Fibroblast of the aortic adventitia (primary cell): ENCODE measurements around the gene SPAG9. TPM values are rescaled to one million over a fixed set of nuclear protein-coding genes. Genes with fewer than 3 reads are reported as not detected.
A peak's percentile ranks its signal among the peaks of the same experiment; 100 is the strongest.

Source experiments
- DNase-seq: peaks from one replicate; pipeline ENCODE4 v3.0.0-alpha.2; 2010; ENCODE audit warnings: low read depth
- H3K4me3 ChIP-seq: 2 replicates; pipeline ENCODE4 v1.5.1; 2011; ENCODE audit warnings: low read depth, mild to moderate bottlenecking, control low read depth, low read length, moderate library complexity
- CTCF ChIP-seq: IDR thresholded peaks from 2 replicates; pipeline ENCODE4 v1.5.1; 2011; ENCODE audit warnings: mild to moderate bottlenecking, low read length, control low read depth, inconsistent platforms; ENCODE audit not compliant: insufficient read depth
- total RNA-seq: library from RNA; depleted of rRNA; stranded (reverse); fragments of >200 nt; gene quantifications from 2 replicates; pipeline ENCODE4 v1.2.3, GENCODE V29; 2012; ENCODE audit warnings: low replicate concordance

The SPAG9 gene
- total RNA-seq, 1 donor, result 135 TPM

GRCh38 chr17:51164911-51165679 is 44.4 kb upstream of the SPAG9 start:
- TF ChIP-seq CTCF, result no peak
- no peak for DNase-seq
- no peak overlapping the region for H3K4me3 ChIP-seq

GRCh38 chr17:51161541-51161940 is 40.9 kb upstream of the SPAG9 start:
- H3K4me3 ChIP-seq, result no peak overlapping the region
- no peak for DNase-seq
- TF ChIP-seq CTCF, result no peak

GRCh38 chr17:51159604-51160003 is 38.9 kb upstream of the SPAG9 start:
- no peak for TF ChIP-seq CTCF
- DNase-seq, result no peak
- no peak overlapping the region for H3K4me3 ChIP-seq

- no peak for TF ChIP-seq CTCF
- no peak for DNase-seq
- no peak overlapping the region for H3K4me3 ChIP-seq
Observed at GRCh38 chr17:51155416-51155815, 34.7 kb upstream of the SPAG9 start.

- DNase-seq, result no peak
- no peak for TF ChIP-seq CTCF
- peak overlapping the region; percentile 91 for H3K4me3 ChIP-seq
Observed at GRCh38 chr17:51154176-51154575, 33.5 kb upstream of the SPAG9 start.

GRCh38 chr17:51153210-51154072 is 32.8 kb upstream of the SPAG9 start, which contains the start of gene NME1:
Gene NME1, plus strand, starts transcription at chr17:51153559. Its CDS starts 2,096 bp downstream, at chr17:51155655.
- peak; percentile 100 for DNase-seq

More at GRCh38 chr17:51153210-51154072, 32.8 kb upstream of the SPAG9 start, which contains the start of gene NME1:
- H3K4me3 ChIP-seq, result peak within 1 kb of the TSS; percentile 91
- peak; percentile 78 for TF ChIP-seq CTCF
